ENCODE data around the gene BCL7C. TPM values are rescaled to one million over a fixed set of nuclear protein-coding genes. Genes with fewer than 3 reads are reported as not detected.

The BCL7C gene
- total RNA-seq, 1 experiment from 2014 or later, result 45.8 TPM

DNA sequence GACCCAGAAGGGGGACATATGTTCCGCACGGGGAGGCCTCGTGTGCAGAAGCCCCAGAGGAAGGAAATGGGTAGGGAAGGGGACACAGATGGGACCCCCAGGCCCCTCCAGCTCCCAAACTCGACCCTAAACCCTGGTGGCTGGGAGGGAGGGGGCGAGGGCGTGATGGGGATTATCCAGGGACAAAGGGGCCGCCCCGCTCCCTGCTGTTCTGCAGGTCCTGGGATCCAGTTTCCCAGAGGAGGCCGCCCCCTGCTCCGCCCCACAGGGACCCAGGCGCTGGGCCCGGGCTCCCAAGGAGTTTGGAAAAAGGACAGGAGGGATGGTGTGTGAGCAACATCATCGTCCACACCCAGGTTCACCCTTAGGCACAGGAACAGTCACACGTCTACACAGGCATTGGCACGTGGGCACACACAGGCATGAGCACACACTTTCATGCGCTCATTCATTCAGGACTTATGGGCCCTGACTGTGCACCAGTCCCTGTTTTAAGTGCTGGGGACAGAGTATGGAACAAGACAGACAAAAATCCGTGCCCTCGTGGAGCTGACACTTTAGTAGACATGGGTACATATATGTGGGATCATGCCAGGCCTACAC lies 16.7 kb upstream of the BCL7C start:
- intact Hi-C loops (cut with micrococcal nuclease; ENCODE audit: unreplicated experiment), result no loop called here
- TF ChIP-seq CTCF (IDR thresholded peaks at IDR 0.05) (no peak), TCF7L2 (IDR thresholded peaks at IDR 0.05; ENCODE audit: low read depth, low read length) (no peak), SIN3A (IDR thresholded peaks at IDR 0.05; ENCODE audit: borderline replicate concordance, insufficient read depth, low read depth, low read length) (no peak), POLR2AphosphoS5 (IDR thresholded peaks at IDR 0.05; ENCODE audit: low read depth, low read length) (no peak), REST (IDR thresholded peaks at IDR 0.05; ENCODE audit: insufficient read depth in 1 of 2, low read depth in 2 of 2, low read length in 1 of 2) (no peak)
- POLR2A ChIA-PET, result no interaction called here
- H3K27me3 ChIP-seq (ENCODE audit: control insufficient read depth, insufficient read depth, low read length), result no peaks in the 10 kb centered on the region
- in situ Hi-C loops (cut with HindIII; ENCODE audit: low pct_unique_long_range_greater_than_20kb, low sequenced_read_pairs), result no loop called here
- DNase-seq (ENCODE audit: low read depth, low spot score), result no peak
- BruUV-seq (replicated peaks), result no TSS peak
- CTCF ChIA-PET, result no interaction called here
- no peaks in the 10 kb centered on the region for H3K9me3 ChIP-seq (ENCODE audit: control insufficient read depth, insufficient read depth, low read depth, low read length)
- H3K36me3 ChIP-seq (ENCODE audit: control insufficient read depth, insufficient read depth, low read length), result no peaks in the 10 kb centered on the region
- H3K27ac ChIP-seq (ENCODE audit: low read length), result no peak overlapping the region
- no peak overlapping the region for H3K4me3 ChIP-seq (ENCODE audit: low read depth in 2 of 2, low read length in 2 of 2)
- H3K4me1 ChIP-seq (ENCODE audit: control insufficient read depth, insufficient read depth, low read length), result 0 out of 2 replicates have a peak, but pooled peaks cover 3% of the 10 kb centered on the region
- no peak for ATAC-seq

GRCh38 chr16:30907064-30907463 lies 13.2 kb upstream of the BCL7C start:
- Histone ChIP-seq H3K36me3 (ENCODE audit: control insufficient read depth, insufficient read depth, low read length) (no peaks in the 10 kb centered on the region), H3K4me1 (ENCODE audit: control insufficient read depth, insufficient read depth, low read length) (0 out of 2 replicates have a peak, but pooled peaks cover 3% of the 10 kb centered on the region), H3K9me3 (ENCODE audit: control insufficient read depth, insufficient read depth, low read depth, low read length) (no peaks in the 10 kb centered on the region), H3K4me3 (ENCODE audit: low read depth in 2 of 2, low read length in 2 of 2) (no peak overlapping the region), H3K27me3 (ENCODE audit: control insufficient read depth, insufficient read depth, low read length) (no peaks in the 10 kb centered on the region), H3K27ac (ENCODE audit: low read length) (no peak overlapping the region)
- DNase-seq (ENCODE audit: low read depth, low spot score), result no peak
- intact Hi-C loops (cut with micrococcal nuclease; ENCODE audit: unreplicated experiment), result loop anchor here (10.0 kb wide), 1 partner anchor 62 kb away; no protein-coding TSS in a partner anchor
- in situ Hi-C loops (cut with HindIII; ENCODE audit: low pct_unique_long_range_greater_than_20kb, low sequenced_read_pairs), result no loop called here
- no TSS peak for BruUV-seq (replicated peaks)
- TF ChIP-seq REST (IDR thresholded peaks at IDR 0.05; ENCODE audit: insufficient read depth in 1 of 2, low read depth in 2 of 2, low read length in 1 of 2) (no peak), SIN3A (IDR thresholded peaks at IDR 0.05; ENCODE audit: borderline replicate concordance, insufficient read depth, low read depth, low read length) (no peak), POLR2AphosphoS5 (IDR thresholded peaks at IDR 0.05; ENCODE audit: low read depth, low read length) (no peak), TCF7L2 (IDR thresholded peaks at IDR 0.05; ENCODE audit: low read depth, low read length) (no peak), CTCF (IDR thresholded peaks at IDR 0.05) (no peak)
- ChIA-PET CTCF (no interaction called here), POLR2A (no interaction called here)
- no peak for ATAC-seq
